Measurements from ENCODE around the gene DCLK1. TPM values are rescaled to one million over a fixed set of nuclear protein-coding genes. Genes with fewer than 3 reads are reported as not detected.

DCLK1 gene
- total and polyA plus RNA-seq, 4 donors = 0.04 to 0.56 (median 0.20) TPM

GRCh38 chr13:35956074-35956473 is 175.1 kb downstream of the DCLK1 start:
- Histone ChIP-seq H3K4me3 (ENCODE audit: low read depth in 1 of 3, low read length in 3 of 3) (no peak overlapping the region), H3K4me1 (ENCODE audit: control insufficient read depth in 4 of 4, insufficient read depth in 4 of 4, low read length in 3 of 4) (no peaks in the 10 kb centered on the region), H3K9ac (ENCODE audit: low read depth in 1 of 2, low read length in 2 of 2) (no peak overlapping the region), H3K36me3 (ENCODE audit: control insufficient read depth in 4 of 4, insufficient read depth in 3 of 4, low read depth in 1 of 4, low read length in 3 of 4) (no peaks in the 10 kb centered on the region), H3K27me3 (ENCODE audit: control insufficient read depth in 4 of 4, insufficient read depth in 4 of 4, low read length in 3 of 4) (no peaks in the 10 kb centered on the region), H3K27ac (ENCODE audit: low read depth in 1 of 2, low read length in 2 of 2) (no peak overlapping the region), H3K9me3 (ENCODE audit: control insufficient read depth in 4 of 4, low read length in 3 of 4) (no peaks in the 10 kb centered on the region)
- no peak for DNase-seq (ENCODE audit: low spot score)
- TF ChIP-seq REST (IDR thresholded peaks at IDR 0.05) = no peak
- TF ChIP-seq, protein P1, sequence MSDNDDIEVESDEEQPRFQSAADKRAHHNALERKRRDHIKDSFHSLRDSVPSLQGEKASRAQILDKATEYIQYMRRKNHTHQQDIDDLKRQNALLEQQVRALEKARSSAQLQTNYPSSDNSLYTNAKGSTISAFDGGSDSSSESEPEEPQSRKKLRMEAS (IDR thresholded peaks at IDR 0.05) = no peak
- no peak for TF ChIP-seq GABPA (IDR thresholded peaks at IDR 0.05 in 1 of 2, conservative IDR thresholded peaks at IDR 0.05 in 1 of 2)
- TF ChIP-seq FOXA1 (IDR thresholded peaks at IDR 0.05) = no peak
- no peak for TF ChIP-seq SP1 (IDR thresholded peaks at IDR 0.05)
- TF ChIP-seq, protein P2, sequence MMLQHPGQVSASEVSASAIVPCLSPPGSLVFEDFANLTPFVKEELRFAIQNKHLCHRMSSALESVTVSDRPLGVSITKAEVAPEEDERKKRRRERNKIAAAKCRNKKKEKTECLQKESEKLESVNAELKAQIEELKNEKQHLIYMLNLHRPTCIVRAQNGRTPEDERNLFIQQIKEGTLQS (IDR thresholded peaks at IDR 0.05) = no peak
- TF ChIP-seq RAD21 (IDR thresholded peaks at IDR 0.05) = no peak
- TF ChIP-seq HNF4A (conservative IDR thresholded peaks at IDR 0.05) = no peak
- TF ChIP-seq EGR1 (IDR thresholded peaks at IDR 0.05; ENCODE audit: low read depth in 2 of 2) = no peak
- TF ChIP-seq YY1 (IDR thresholded peaks at IDR 0.05) = no peak
- TF ChIP-seq HNF4G (IDR thresholded peaks at IDR 0.05) = no peak
- no peak for TF ChIP-seq TAF1 (conservative IDR thresholded peaks at IDR 0.05)
- no peak for TF ChIP-seq RXRA (IDR thresholded peaks at IDR 0.05)
- no peak for TF ChIP-seq JUND (IDR thresholded peaks at IDR 0.05)
- TF ChIP-seq NR2F2 (IDR thresholded peaks at IDR 0.05) = no peak
- no peak for TF ChIP-seq FOXA2 (IDR thresholded peaks at IDR 0.05)
- no peak for TF ChIP-seq CTCF (IDR thresholded peaks at IDR 0.05; ENCODE audit: low read depth, low read length, missing input control)
- TF ChIP-seq, protein P3, sequence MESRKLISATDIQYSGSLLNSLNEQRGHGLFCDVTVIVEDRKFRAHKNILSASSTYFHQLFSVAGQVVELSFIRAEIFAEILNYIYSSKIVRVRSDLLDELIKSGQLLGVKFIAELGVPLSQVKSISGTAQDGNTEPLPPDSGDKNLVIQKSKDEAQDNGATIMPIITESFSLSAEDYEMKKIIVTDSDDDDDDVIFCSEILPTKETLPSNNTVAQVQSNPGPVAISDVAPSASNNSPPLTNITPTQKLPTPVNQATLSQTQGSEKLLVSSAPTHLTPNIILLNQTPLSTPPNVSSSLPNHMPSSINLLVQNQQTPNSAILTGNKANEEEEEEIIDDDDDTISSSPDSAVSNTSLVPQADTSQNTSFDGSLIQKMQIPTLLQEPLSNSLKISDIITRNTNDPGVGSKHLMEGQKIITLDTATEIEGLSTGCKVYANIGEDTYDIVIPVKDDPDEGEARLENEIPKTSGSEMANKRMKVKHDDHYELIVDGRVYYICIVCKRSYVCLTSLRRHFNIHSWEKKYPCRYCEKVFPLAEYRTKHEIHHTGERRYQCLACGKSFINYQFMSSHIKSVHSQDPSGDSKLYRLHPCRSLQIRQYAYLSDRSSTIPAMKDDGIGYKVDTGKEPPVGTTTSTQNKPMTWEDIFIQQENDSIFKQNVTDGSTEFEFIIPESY (IDR thresholded peaks at IDR 0.05) = no peak
